ENCODE results near the gene OSBPL3.

DNA sequence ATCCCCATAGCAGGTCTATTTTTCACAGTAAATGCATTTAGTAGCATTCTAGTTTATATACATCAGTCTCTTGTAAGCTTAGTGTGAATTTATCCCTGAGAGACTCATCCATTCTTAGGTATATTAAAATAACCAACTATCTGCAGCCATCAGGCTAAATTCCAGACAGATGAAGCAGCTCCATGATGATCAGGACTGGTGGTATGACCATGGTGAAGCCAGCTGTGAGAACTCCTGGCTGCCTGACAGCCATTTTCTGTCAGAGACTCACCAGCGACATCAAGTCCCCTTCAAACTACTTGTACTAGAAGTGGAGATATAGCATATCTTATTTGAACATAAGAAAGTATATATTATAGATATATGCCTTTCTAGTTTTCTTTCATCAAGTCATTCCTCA is 152.4 kb downstream of the OSBPL3 start:
- TF ChIP-seq, protein P1, sequence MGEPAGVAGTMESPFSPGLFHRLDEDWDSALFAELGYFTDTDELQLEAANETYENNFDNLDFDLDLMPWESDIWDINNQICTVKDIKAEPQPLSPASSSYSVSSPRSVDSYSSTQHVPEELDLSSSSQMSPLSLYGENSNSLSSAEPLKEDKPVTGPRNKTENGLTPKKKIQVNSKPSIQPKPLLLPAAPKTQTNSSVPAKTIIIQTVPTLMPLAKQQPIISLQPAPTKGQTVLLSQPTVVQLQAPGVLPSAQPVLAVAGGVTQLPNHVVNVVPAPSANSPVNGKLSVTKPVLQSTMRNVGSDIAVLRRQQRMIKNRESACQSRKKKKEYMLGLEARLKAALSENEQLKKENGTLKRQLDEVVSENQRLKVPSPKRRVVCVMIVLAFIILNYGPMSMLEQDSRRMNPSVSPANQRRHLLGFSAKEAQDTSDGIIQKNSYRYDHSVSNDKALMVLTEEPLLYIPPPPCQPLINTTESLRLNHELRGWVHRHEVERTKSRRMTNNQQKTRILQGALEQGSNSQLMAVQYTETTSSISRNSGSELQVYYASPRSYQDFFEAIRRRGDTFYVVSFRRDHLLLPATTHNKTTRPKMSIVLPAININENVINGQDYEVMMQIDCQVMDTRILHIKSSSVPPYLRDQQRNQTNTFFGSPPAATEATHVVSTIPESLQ (CRISPR knock-in tag; IDR thresholded peaks at IDR 0.05): no peak
- TF ChIP-seq, protein P2, sequence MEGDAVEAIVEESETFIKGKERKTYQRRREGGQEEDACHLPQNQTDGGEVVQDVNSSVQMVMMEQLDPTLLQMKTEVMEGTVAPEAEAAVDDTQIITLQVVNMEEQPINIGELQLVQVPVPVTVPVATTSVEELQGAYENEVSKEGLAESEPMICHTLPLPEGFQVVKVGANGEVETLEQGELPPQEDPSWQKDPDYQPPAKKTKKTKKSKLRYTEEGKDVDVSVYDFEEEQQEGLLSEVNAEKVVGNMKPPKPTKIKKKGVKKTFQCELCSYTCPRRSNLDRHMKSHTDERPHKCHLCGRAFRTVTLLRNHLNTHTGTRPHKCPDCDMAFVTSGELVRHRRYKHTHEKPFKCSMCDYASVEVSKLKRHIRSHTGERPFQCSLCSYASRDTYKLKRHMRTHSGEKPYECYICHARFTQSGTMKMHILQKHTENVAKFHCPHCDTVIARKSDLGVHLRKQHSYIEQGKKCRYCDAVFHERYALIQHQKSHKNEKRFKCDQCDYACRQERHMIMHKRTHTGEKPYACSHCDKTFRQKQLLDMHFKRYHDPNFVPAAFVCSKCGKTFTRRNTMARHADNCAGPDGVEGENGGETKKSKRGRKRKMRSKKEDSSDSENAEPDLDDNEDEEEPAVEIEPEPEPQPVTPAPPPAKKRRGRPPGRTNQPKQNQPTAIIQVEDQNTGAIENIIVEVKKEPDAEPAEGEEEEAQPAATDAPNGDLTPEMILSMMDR (IDR thresholded peaks at IDR 0.05): no peak
- TF ChIP-seq, protein P3, sequence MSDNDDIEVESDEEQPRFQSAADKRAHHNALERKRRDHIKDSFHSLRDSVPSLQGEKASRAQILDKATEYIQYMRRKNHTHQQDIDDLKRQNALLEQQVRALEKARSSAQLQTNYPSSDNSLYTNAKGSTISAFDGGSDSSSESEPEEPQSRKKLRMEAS (CRISPR knock-in tag; IDR thresholded peaks at IDR 0.05): no peak
- TF ChIP-seq USF2 (CRISPR knock-in tag; IDR thresholded peaks at IDR 0.05): no peak
- TF ChIP-seq FOXJ3 (CRISPR knock-in tag; IDR thresholded peaks at IDR 0.05; ENCODE audit: borderline replicate concordance): no peak
- TF ChIP-seq, protein P4, sequence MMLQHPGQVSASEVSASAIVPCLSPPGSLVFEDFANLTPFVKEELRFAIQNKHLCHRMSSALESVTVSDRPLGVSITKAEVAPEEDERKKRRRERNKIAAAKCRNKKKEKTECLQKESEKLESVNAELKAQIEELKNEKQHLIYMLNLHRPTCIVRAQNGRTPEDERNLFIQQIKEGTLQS (CRISPR knock-in tag; conservative IDR thresholded peaks at IDR 0.05): no peak
